ENCODE measurements around the gene NR2F1.
A peak's percentile ranks its signal among the peaks of the same experiment; 100 is the strongest.

Gene NR2F1

DNA sequence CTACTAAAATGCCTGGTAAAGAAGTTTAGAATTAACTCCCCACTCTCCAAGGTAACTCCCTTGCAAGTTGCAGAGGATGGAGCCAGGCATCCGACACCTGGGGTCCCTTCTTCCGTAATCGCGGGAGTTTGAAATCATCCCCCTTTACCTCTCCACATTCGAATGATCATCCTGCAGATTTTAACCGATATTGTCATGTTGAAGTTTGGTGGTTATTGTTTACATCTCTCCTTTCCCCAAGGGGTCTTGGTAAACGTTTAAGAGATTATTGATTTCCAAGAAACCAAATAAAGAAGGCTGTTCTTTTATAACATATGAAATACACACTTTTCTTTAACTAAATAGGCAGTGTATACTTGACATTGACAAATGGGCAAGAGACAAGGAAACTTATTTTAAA is 26.7 kb downstream of the NR2F1 start:
- no CpG with 5 or more reads among the region's 7 CpGs for WGBS, 2 experiments (ENCODE audit: insufficient coverage in 2 of 2)
- no peak overlapping the region for H3K27ac ChIP-seq (ENCODE audit: low read depth, low read length, severe bottlenecking)
- no peak overlapping the region for H3K4me3 ChIP-seq (ENCODE audit: extremely low read depth, insufficient read depth, low read length, poor library complexity, severe bottlenecking)
- H3K9me3 ChIP-seq (ENCODE audit: control insufficient read depth, low read length), result no peaks in the 10 kb centered on the region
- peaks cover 5% of the 10 kb centered on the region for H3K4me1 ChIP-seq (ENCODE audit: control insufficient read depth, insufficient read depth, low read length, poor library complexity, severe bottlenecking)
- H3K36me3 ChIP-seq (ENCODE audit: control insufficient read depth, insufficient read depth, low read length), result no peaks in the 10 kb centered on the region

DNA sequence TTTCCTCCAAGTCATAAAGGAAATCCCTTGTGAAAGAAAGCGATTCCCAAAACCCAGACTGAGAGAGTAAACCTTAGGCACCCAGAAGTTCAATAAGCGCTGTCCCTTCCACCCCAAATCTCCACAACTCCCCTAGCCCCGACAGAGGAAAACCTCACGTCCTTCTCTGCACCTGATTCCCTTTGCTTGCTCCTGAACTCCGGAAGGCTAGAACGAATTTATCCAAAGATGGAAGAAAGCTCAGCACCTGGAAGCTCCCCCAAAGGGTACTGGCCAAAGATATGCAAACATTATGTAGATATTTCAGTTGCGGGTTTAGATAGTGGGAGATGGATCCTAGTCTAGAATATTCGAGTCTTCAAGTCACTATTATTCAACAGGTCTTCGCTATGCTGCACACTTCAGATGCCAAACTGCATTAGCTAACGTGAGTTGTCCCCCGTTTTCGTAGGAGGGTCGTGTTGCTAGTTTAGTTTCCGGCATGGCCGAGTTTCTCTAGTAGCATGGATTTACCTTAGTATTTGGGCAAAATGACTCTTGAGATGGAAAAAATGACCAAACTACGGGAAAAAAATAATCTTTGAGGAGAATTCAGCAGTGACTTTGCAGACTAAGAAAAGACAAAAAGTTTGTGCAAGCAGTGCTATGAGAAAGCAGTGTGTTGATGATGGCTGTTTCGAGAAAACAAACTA is 27.7 kb downstream of the NR2F1 start:
- no peak overlapping the region for H3K27ac ChIP-seq (ENCODE audit: low read depth, low read length, severe bottlenecking)
- H3K9me3 ChIP-seq (ENCODE audit: control insufficient read depth, low read length), result no peaks in the 10 kb centered on the region
- no peak overlapping the region for H3K4me3 ChIP-seq (ENCODE audit: extremely low read depth, insufficient read depth, low read length, poor library complexity, severe bottlenecking)
- no peaks in the 10 kb centered on the region for H3K36me3 ChIP-seq (ENCODE audit: control insufficient read depth, insufficient read depth, low read length)
- 2 to 4% methylated on average over 7 to 11 of the region's 17 CpGs for whole genome bisulfite sequencing, 2 experiments (ENCODE audit: insufficient coverage in 2 of 2)
- peaks cover 5% of the 10 kb centered on the region for H3K4me1 ChIP-seq (ENCODE audit: control insufficient read depth, insufficient read depth, low read length, poor library complexity, severe bottlenecking)

GRCh38 chr5:93611273-93611975 is 28.4 kb downstream of the NR2F1 start:
- peaks cover 5% of the 10 kb centered on the region for H3K4me1 ChIP-seq (ENCODE audit: control insufficient read depth, insufficient read depth, low read length, poor library complexity, severe bottlenecking)
- 0% methylated on average over 5 to 6 of the region's 9 CpGs for WGBS, 2 experiments (ENCODE audit: insufficient coverage in 2 of 2)
- no peak overlapping the region for H3K4me3 ChIP-seq (ENCODE audit: extremely low read depth, insufficient read depth, low read length, poor library complexity, severe bottlenecking)
- no peak overlapping the region for H3K27ac ChIP-seq (ENCODE audit: low read depth, low read length, severe bottlenecking)
- no peaks in the 10 kb centered on the region for H3K9me3 ChIP-seq (ENCODE audit: control insufficient read depth, low read length)
- no peaks in the 10 kb centered on the region for H3K36me3 ChIP-seq (ENCODE audit: control insufficient read depth, insufficient read depth, low read length)

- WGBS, 2 experiments (ENCODE audit: insufficient coverage in 2 of 2), result 1% methylated on average over 22 of the region's 43 CpGs
- no peaks in the 10 kb centered on the region for H3K36me3 ChIP-seq (ENCODE audit: control insufficient read depth, insufficient read depth, low read length)
- H3K4me3 ChIP-seq (ENCODE audit: extremely low read depth, insufficient read depth, low read length, poor library complexity, severe bottlenecking), result no peak overlapping the region
- no peaks in the 10 kb centered on the region for H3K9me3 ChIP-seq (ENCODE audit: control insufficient read depth, low read length)
- H3K4me1 ChIP-seq (ENCODE audit: control insufficient read depth, insufficient read depth, low read length, poor library complexity, severe bottlenecking), result peaks cover 3% of the 10 kb centered on the region
- H3K27ac ChIP-seq (ENCODE audit: low read depth, low read length, severe bottlenecking), result no peak overlapping the region
Observed at GRCh38 chr5:93611976-93612854, 29.2 kb downstream of the NR2F1 start.

GRCh38 chr5:93612855-93613243 is 29.8 kb downstream of the NR2F1 start:
- Histone ChIP-seq H3K4me1 (ENCODE audit: control insufficient read depth, insufficient read depth, low read length, poor library complexity, severe bottlenecking) (no peaks in the 10 kb centered on the region), H3K4me3 (ENCODE audit: extremely low read depth, insufficient read depth, low read length, poor library complexity, severe bottlenecking) (no peak overlapping the region), H3K27ac (ENCODE audit: low read depth, low read length, severe bottlenecking) (no peak overlapping the region), H3K36me3 (ENCODE audit: control insufficient read depth, insufficient read depth, low read length) (no peaks in the 10 kb centered on the region), H3K9me3 (ENCODE audit: control insufficient read depth, low read length) (no peaks in the 10 kb centered on the region)

GRCh38 chr5:93616538-93617174 is 33.6 kb downstream of the NR2F1 start:
- no peaks in the 10 kb centered on the region for H3K4me1 ChIP-seq (ENCODE audit: control insufficient read depth, insufficient read depth, low read length, poor library complexity, severe bottlenecking)
- H3K36me3 ChIP-seq (ENCODE audit: control insufficient read depth, insufficient read depth, low read length), result no peaks in the 10 kb centered on the region
- no peak overlapping the region for H3K4me3 ChIP-seq (ENCODE audit: extremely low read depth, insufficient read depth, low read length, poor library complexity, severe bottlenecking)
- no peak overlapping the region for H3K27ac ChIP-seq (ENCODE audit: low read depth, low read length, severe bottlenecking)
- WGBS, 2 experiments (ENCODE audit: insufficient coverage in 2 of 2), result 0 to 40% methylated on average over 1 to 2 of the region's 9 CpGs
- no peaks in the 10 kb centered on the region for H3K9me3 ChIP-seq (ENCODE audit: control insufficient read depth, low read length)

GRCh38 chr5:93620487-93621326 is 37.7 kb downstream of the NR2F1 start:
- Histone ChIP-seq H3K4me1 (ENCODE audit: control insufficient read depth, insufficient read depth, low read length, poor library complexity, severe bottlenecking) (no peaks in the 10 kb centered on the region), H3K27ac (ENCODE audit: low read depth, low read length, severe bottlenecking) (peak overlapping the region; percentile 57), H3K36me3 (ENCODE audit: control insufficient read depth, insufficient read depth, low read length) (no peaks in the 10 kb centered on the region), H3K9me3 (ENCODE audit: control insufficient read depth, low read length) (no peaks in the 10 kb centered on the region), H3K4me3 (ENCODE audit: extremely low read depth, insufficient read depth, low read length, poor library complexity, severe bottlenecking) (peak overlapping the region; percentile 57)
- WGBS, 2 experiments (ENCODE audit: insufficient coverage in 2 of 2), result 0% methylated on average over 42 to 52 of the region's 75 CpGs

DNA sequence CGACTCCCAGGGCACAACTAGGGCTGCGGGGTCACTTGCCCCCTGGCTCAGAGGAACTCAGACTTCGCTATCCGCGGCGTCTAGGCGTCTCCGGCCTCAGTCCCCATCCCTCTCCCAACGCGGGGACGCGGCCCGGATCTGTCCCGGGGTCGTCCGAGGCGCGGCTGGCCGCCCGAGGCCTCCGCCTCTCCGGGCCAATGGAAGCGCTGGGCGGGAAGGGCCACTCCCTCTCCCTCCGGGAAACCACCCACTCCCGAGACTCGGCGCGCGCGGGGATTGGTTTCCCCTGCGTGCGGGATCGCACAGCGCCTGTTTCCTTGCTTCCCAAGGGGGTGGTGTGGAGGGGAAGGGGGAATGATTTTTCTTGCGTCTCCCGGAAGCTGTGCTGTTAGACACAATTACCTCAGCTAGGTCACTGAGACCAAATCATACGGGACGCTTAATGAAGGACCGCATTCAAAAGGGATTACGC is 38.3 kb downstream of the NR2F1 start:
- Histone ChIP-seq H3K4me1 (ENCODE audit: control insufficient read depth, insufficient read depth, low read length, poor library complexity, severe bottlenecking) (no peaks in the 10 kb centered on the region), H3K36me3 (ENCODE audit: control insufficient read depth, insufficient read depth, low read length) (no peaks in the 10 kb centered on the region), H3K4me3 (ENCODE audit: extremely low read depth, insufficient read depth, low read length, poor library complexity, severe bottlenecking) (peak overlapping the region; percentile 57), H3K27ac (ENCODE audit: low read depth, low read length, severe bottlenecking) (peak overlapping the region; percentile 55), H3K9me3 (ENCODE audit: control insufficient read depth, low read length) (no peaks in the 10 kb centered on the region)
- WGBS, 2 experiments (ENCODE audit: insufficient coverage in 2 of 2), result 0 to 1% methylated on average over 18 to 26 of the region's 41 CpGs

DNA sequence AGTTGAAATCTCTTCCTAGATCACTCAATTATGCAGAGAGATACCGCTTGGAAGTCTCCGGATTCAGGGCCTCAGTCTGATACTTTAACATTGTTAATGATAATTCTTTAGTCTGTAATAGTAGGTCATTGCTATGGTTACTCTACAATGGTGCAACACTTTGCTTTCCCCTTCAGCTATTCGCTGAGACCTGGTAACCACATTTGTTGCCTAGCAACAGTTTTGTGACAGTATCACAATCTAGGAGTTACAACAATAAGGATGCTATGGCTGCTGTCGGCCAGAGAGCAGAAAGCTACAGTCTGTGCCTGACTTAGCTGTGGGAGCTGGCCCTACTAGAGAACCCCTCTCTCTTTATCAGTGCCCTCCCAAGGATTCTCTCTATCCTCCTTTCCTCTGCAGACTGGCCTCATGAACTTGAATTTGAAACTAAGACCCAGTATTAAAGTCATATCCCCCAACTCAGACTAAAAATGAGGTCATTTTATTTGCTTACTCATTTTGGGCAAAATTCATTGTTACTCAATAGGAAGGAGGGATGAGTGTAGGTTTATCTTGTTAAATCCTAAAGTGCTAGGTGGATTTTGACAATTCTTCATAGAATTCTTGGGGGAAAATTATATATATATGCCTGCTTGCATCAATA is 39.3 kb downstream of the NR2F1 start:
- Histone ChIP-seq H3K27ac (ENCODE audit: low read depth, low read length, severe bottlenecking) (no peak overlapping the region), H3K4me3 (ENCODE audit: extremely low read depth, insufficient read depth, low read length, poor library complexity, severe bottlenecking) (no peak overlapping the region)
- 50% methylated on average over 1 to 4 of the region's 4 CpGs for WGBS, 2 experiments (ENCODE audit: insufficient coverage in 2 of 2)

More for the DNA sequence above, 39.3 kb downstream of the NR2F1 start:
- no peaks in the 10 kb centered on the region for H3K4me1 ChIP-seq (ENCODE audit: control insufficient read depth, insufficient read depth, low read length, poor library complexity, severe bottlenecking)
- no peaks in the 10 kb centered on the region for H3K36me3 ChIP-seq (ENCODE audit: control insufficient read depth, insufficient read depth, low read length)
- H3K9me3 ChIP-seq (ENCODE audit: control insufficient read depth, low read length), result no peaks in the 10 kb centered on the region

All from mesodermal cell (in vitro differentiated cells).